Measurements from ENCODE around the gene GOLPH3L.
"Not testable (repeated sequence)": the region's sequence is repeated elsewhere in the genome, so short reads cannot be mapped to it uniquely, and the experiment has no call there.

The GOLPH3L gene

DNA sequence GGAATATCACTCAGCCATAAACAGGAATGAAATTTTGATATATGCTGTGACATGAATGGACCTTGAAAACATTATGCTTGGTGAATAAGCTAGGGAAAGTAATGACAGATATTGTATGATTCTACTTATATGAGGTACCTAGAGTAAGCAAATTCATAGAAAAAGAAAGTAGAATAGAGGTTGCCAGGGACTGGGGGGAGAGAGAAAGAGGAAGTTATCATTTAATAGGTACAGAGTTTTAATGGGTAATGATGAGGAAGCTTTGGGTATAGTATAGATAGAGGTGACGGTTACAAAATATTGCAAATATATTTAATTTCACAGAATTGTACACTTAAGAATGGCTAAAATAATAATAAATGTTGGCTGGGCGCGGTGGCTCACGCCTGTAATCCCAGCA lies 36.4 kb downstream of the GOLPH3L start:
- no peak for DNase-seq (ENCODE audit: low read depth in 1 of 2, low spot score in 1 of 2)

DNA sequence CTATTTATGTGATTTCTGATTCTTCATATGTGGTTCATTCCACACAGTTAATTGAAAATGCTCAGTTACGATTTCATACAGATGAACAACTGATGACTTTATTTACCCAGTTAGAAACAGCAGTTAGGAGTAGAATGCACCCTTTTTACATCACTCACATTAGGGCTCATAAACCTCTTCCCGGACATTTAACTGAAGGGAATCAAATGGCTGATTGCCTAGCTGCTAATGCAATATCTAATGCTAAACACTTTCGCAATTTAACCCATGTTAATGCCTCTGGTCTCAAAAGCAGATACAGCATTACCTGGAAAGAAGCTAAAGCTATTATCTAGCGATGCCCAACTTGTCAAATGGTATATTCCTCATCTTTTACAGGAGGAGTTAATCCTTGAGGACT lies 39.9 kb downstream of the GOLPH3L start:
- DNase-seq (ENCODE audit: low read depth in 1 of 2, low spot score in 1 of 2): not testable (repeated sequence)

DNA sequence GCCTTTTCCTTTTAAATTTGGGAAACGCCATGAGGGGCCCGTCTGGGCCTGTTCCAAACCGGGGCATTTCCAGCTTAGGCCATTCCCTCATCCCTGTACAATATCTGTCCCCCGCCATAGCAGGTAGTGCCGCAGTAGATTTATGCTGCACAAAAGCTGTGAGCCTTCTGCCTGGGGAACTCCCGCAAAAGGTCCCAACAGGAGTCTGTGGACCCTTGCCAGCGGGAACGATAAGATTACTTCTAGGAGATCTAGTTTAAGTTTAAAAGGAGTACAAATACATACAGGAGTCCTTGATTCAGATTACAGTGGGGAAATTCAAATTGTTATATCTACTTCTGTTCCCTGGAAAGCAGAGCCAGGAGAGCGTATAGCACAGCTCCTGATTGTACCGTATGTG lies 42.3 kb downstream of the GOLPH3L start:
- DNase-seq (ENCODE audit: low read depth in 1 of 2, low spot score in 1 of 2): not testable (repeated sequence)

DNA sequence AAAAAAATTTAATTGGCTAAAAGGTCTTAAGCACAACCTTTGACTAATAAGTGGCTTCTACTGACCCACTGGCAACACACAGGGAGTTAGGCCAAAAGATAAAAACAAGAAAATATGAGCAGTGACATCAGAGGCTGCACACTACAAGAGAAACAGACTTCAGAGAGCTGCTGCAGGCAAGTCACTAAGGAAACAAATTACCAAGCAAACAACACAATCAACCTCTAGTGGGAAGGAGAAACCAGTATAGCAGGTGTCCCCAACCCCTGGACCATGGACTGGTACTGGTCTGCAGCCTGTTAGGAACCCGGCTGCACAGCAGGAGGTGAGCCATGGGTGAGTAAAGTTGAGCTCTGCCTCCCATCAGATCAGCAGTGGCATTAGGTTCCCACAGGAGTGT lies 46.8 kb downstream of the GOLPH3L start:
- DNase-seq (ENCODE audit: low read depth in 1 of 2, low spot score in 1 of 2): no peak

DNA sequence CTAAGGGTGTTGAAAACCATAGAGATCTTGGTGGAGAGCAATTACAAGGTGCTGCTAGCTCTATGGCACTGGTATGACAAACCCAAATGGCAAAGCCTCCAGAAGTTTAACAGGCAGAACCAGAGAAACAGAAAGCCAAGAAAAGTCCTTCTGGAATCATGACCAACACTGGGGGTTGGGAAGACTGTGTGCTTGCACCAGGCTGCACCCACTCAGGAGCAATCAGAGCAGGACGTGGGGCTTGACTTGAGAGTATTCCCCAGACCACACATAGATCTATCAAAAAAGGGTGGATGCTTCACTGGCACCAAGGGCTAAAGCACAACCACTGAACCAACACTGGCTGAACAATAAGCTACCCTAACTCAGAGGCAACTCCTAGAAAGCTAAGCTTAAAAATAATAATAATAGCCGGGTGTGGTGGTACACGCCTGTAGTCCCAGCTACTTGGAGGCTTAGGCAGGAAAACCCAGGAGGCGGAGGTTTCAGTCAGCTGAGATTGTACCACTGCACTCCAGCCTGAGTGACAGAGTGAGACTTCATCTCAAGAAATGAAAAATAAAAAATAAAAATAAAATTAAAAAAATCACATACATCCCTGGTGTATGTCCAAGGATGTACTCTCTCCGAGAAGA lies 47.4 kb downstream of the GOLPH3L start:
- no peak for DNase-seq (ENCODE audit: low read depth in 1 of 2, low spot score in 1 of 2)

DNA sequence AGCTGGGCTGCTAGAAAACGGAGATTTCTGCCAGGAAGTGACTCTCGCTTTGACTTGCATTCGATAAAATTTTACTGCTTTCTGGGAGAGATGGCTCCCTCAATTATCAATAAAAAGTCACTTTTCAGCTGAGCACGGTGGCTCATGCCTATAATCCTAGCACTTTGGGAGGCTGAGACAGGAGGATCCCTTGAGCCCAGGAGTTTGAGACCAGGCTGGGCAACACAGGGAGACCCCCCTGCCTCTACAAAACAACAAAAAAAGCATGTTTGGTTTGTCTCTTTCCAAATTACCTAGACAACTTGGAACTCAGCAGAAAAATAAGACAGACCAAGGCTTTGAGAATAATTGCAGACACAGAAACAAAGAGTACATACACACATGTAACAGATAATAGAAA lies 54.7 kb downstream of the GOLPH3L start:
- no peak for DNase-seq (ENCODE audit: low read depth in 1 of 2, low spot score in 1 of 2)

DNA sequence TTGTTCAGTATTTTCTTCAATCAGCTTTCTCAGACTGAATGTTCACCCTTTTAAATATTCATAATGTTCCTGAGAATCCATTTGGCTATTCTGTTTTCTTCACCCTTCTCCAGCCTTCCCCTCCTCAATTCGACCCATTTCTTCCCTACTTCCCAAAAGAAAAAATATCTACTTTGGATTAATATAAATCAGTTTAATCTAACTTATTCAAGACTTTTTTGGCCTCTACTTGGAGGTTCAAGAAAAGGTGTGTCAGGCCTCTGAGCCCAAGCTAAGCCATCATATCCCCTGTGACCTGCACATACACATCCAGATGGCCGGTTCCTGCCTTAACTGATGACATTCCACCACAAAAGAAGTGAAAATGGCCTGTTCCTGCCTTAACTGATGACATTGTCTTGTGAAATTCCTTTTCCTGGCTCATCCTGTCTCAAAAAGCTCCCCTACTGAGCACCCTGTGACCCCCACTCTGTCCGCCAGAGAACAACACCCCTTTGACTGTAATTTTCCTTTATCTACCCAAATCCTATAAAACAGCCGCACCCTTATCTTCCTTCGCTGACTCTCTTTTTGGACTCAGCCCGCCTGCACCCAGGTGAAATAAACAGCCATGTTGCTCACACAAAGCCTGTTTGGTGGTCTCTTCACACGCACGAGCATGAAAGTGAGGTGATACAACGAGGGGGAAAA lies 55.7 kb downstream of the GOLPH3L start:
- DNase-seq (ENCODE audit: low read depth in 1 of 2, low spot score in 1 of 2): not testable (repeated sequence)

GRCh38 chr1:150638430-150638829 lies 58.5 kb downstream of the GOLPH3L start:
- DNase-seq (ENCODE audit: low read depth in 1 of 2, low spot score in 1 of 2): not testable (repeated sequence)

DNA sequence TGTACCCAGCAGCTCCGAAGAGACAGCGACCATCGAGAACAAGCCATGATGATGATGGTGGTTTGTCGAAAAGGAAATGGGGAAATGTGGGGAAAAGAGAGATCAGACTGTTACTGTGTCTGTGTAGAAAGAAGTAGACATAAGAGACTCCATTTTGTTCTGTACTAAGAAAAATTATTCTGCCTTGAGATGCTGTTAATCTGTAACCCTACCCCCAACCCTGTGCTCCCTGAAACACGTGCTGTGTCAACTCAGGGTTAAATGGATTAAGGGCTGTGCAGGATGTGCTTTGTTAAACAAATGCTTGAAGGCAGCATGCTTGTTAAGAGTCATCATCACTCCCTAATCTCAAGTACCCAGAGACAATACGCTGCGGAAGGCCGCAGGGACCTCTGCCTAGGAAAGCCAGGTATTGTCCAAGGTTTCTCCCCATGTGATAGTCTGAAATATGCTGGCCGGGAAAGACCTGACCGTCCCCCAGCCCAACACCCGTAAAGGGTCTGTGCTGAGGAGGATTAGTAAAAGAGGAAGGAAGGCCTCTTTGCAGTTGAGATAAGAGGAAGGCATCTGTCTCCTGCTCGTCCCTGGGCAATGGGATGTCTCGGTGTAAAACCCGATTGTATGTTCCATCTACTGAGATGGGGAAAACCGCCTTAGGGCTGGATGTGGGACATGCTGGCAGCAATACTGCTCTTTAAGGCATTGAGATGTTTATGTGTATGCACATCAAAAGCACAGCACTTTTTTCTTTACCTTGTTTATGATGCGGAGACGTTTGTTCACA lies 61.9 kb downstream of the GOLPH3L start:
- DNase-seq (ENCODE audit: low read depth in 1 of 2, low spot score in 1 of 2): not testable (repeated sequence)

- DNase-seq (ENCODE audit: low read depth in 1 of 2, low spot score in 1 of 2): peak; percentile 86 to 95
Observed at GRCh38 chr1:150629115-150629928, 67.6 kb downstream of the GOLPH3L start, which contains the start of gene ENSA. Gene ENSA, minus strand, starts transcription at chr1:150629612. Its CDS starts 142 bp downstream, at chr1:150629470.

- no peak for DNase-seq (ENCODE audit: low read depth in 1 of 2, low spot score in 1 of 2)
Observed at GRCh38 chr1:150628766-150629114, 68.2 kb downstream of the GOLPH3L start.

DNA sequence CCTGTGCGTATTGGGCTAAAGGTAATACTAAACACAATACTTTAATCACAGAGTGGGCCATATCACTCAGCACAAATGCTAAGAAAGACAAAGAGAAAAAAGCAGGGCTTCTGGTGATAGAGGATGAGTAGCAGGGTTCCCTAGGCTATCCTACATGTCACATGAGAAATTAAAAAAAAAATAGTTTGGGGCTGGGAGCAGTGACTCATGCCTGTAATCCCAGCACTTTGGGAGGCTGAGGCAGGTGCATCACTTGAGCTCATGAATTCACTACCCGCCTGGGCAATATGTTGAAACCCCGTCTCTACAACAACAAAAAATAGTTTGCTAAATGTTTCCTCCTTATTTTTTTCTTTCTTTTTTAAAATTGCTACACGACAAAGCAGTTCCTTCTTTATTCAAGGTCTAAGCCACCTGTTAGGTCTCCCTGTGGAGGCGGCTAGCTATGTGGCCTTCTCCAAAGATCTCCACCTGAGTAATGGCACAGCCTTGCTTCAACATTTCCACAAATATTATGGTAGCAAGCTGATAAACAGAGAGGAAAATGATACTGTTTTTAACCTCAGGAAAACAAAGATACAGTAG lies 69.0 kb downstream of the GOLPH3L start:
- no peak for DNase-seq (ENCODE audit: low read depth in 1 of 2, low spot score in 1 of 2)

GRCh38 chr1:150626150-150626549 lies 70.8 kb downstream of the GOLPH3L start:
- no peak for DNase-seq (ENCODE audit: low read depth in 1 of 2, low spot score in 1 of 2)

DNA sequence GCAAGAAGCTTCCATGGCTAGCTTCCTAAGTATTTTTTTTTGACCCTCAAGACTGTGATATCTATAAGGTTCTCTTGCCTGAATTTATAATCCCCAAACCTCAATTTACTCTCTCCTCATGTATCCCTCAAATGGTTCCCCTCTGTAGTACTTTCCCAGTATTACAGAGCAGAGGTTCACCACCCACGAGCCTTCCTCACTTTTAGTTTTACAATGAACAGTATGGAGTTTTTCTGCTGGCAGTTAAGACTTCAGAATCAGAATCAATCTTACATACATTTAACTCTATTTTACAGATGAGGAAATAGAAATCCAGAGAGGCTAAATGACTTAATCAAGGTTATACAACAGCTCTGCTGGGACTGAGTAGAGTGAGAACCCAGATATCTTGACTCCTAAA lies 72.4 kb downstream of the GOLPH3L start:
- DNase-seq (ENCODE audit: low read depth in 1 of 2, low spot score in 1 of 2): not testable (repeated sequence)

GRCh38 chr1:150624134-150624533 lies 72.8 kb downstream of the GOLPH3L start:
- not testable (repeated sequence) for DNase-seq (ENCODE audit: low read depth in 1 of 2, low spot score in 1 of 2)

DNA sequence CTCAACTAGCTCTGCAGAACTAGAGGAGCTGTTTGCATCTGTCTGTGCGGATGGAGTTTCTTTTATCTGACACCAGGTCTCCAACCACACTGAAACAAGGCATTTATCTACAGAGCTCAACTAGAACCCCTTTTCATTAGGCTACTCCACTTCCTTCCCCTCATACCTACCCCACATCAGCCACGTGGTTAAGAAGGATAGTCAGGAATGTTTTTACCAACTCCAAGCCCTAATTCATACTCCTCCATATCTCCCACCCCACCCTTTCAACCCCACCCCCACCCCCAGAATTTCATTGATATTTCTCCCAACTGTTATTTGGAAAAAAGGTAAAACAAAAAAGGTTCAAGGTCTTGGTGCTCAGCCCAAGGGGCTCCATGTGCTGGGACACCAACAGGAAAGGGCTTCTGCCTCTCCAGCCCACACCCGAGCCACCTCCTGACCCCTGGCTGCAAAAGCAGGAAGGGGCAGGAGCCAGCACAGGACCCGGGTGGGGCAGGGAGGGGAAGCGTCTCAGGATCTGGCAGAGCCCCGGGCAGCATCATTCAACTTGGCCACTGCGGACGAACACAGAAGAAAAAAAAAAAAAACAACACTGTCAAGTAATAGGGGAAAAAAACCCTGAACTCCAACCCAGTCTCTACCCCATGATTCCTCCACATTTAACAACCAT lies 74.5 kb downstream of the GOLPH3L start:
- no peak for DNase-seq (ENCODE audit: low read depth in 1 of 2, low spot score in 1 of 2)

DNA sequence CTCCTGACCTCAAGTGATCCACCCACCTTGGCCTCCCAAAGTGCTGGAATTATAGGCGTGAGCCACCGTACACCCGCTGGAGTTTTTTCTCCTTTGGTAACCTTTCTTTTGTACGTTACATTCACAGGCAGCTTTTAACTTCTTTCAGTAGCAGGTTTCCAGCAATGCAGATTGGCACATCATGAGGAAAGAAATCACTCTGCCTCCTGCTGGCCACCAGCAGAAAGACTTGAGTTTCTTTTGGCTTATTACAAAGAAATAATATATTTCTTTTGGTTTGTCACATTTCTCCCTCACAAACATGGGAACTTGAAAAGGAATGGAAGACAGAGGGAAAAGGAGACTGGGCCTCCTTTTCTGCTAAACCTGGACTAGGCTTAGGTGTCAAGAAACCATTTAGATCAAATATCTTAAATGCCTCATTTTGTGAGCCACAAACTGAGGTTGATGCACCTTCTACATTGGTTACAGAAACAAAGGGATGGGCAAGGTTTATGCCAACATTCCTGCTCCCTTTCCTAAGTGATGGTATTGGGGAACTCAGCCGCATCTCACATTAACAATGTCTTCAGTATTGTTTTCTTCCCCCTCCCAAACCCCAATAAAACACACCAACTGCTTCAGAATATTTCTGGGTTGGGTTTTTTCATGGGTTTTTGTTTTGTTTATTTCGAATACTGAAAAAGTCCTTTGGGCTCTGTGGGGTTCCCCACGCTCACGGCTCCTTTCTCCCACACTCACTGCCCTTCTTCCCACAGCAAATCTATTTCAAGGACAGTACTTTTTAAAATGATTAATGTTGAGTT lies 75.3 kb downstream of the GOLPH3L start:
- peak in 1 of 2 donors; percentile 49 for DNase-seq (ENCODE audit: low read depth in 1 of 2, low spot score in 1 of 2)

DNA sequence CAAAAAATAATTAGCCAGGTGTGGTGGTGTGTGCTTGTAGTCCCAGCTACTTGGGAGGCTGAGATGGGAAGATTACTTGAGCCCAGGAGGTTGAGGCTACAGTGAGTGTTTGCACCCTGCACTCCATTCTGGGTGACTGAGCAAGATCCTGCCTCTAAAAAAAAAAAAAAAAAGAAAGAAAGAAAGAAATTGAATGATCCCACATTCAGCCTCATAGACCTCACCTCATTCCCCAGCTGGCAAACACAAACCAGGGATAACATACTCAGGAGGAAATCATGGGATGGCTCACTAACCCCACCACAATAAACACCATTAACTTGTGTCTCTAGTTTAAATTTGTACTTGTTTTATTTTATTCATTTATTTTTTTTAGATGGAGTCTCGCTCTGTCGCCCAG lies 76.0 kb downstream of the GOLPH3L start:
- no peak for DNase-seq (ENCODE audit: low read depth in 1 of 2, low spot score in 1 of 2)
